ENCODE data around the gene POLD3. TPM values are rescaled to one million over a fixed set of nuclear protein-coding genes. Genes with fewer than 3 reads are reported as not detected.

The POLD3 gene
- total and polyA plus RNA-seq, 10 of the 15 experiments (the other 5 are each of a cell fraction or from before 2014, with no cell fraction given) = 23.8 to 63.7 (median 38.7) TPM

DNA sequence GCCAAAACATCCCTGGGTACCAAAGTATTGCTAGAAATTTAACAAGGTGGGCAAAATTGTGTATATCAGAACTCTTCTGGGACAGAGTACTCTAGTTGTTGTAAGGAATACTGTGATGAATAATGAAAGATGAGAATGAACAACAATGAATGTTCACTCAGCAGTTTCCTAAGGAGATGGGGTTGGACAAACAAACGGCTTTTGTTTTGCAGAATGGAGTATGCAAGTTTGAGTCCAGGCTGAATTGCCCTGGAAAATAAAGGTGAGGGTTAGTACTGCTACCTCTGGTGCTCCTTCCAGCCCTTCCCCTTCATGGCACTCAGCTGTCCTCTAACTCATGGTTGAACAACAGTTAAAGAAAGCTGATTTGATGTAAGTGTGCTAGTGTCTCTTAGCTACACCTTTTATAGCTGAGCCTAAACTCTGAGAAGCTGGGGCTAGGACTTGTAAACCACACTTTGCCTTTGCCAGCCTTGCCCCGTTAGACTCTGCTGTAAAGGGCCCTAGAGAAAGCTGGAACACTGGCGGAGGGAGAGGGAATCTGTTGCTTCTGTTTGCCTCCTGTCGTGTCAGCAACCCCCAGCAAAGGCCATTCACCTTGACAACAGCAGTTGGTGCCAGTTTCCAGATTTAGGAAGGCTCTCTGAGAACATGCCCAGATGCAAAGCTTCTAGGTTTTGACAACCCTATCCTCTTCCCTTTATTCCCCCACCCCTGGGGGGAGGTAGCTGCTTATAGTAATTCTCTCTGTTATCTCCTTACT, 41.2 kb upstream of the POLD3 start:
- Histone ChIP-seq H2AFZ (ENCODE audit: control insufficient read depth, low read depth, low read length) (no peak overlapping the region), H3K9ac (ENCODE audit: control insufficient read depth, insufficient read depth, low read length) (no peak overlapping the region), H4K20me1 (ENCODE audit: control insufficient read depth, insufficient read depth) (no peaks in the 10 kb centered on the region), H3K4me2 (ENCODE audit: control insufficient read depth, insufficient read depth) (no peak overlapping the region), H3K36me3 (ENCODE audit: control insufficient read depth in 2 of 2, insufficient read depth in 2 of 2, low read length in 1 of 2) (no peaks in the 10 kb centered on the region), H3K4me3 (no peak overlapping the region), H3K4me1 (ENCODE audit: control insufficient read depth, insufficient read depth, low read length) (no peaks in the 10 kb centered on the region), H3K9me3 (replicated peaks; ENCODE audit: control insufficient read depth, insufficient read depth, low read length) (no peaks in the 10 kb centered on the region), H3K27me3 (replicated peaks in 1 of 2; ENCODE audit: control insufficient read depth in 2 of 2, insufficient read depth in 2 of 2, low read length in 1 of 2) (no peaks in the 10 kb centered on the region), H3K79me2 (ENCODE audit: control insufficient read depth, insufficient read depth, low read length) (no peaks in the 10 kb centered on the region), H3K27ac (ENCODE audit: control insufficient read depth, insufficient read depth) (no peak overlapping the region)
- RAD21 ChIA-PET (ENCODE audit: unreplicated experiment) = no interaction called here
- TF ChIP-seq HDAC2 (IDR thresholded peaks at IDR 0.05) (no peak), NFXL1 (IDR thresholded peaks at IDR 0.05; ENCODE audit: borderline replicate concordance) (no peak), MYC (IDR thresholded peaks at IDR 0.05; ENCODE audit: insufficient read depth, insufficient read length, insufficient replicate concordance, low read length, severe bottlenecking) (no peak), SREBF2 (IDR thresholded peaks at IDR 0.05; ENCODE audit: low read length) (no peak), SMAD5 (IDR thresholded peaks at IDR 0.05; ENCODE audit: low read depth) (no peak), RAD21 (IDR thresholded peaks at IDR 0.05; ENCODE audit: insufficient read depth, low read depth, low read length) (no peak), SUPT20H (IDR thresholded peaks at IDR 0.05; ENCODE audit: borderline replicate concordance, control insufficient read depth, low read depth, low read length) (no peak)
- TF ChIP-seq, protein P1, sequence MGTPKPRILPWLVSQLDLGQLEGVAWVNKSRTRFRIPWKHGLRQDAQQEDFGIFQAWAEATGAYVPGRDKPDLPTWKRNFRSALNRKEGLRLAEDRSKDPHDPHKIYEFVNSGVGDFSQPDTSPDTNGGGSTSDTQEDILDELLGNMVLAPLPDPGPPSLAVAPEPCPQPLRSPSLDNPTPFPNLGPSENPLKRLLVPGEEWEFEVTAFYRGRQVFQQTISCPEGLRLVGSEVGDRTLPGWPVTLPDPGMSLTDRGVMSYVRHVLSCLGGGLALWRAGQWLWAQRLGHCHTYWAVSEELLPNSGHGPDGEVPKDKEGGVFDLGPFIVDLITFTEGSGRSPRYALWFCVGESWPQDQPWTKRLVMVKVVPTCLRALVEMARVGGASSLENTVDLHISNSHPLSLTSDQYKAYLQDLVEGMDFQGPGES (IDR thresholded peaks at IDR 0.05) = no peak
- TF ChIP-seq, protein P2, sequence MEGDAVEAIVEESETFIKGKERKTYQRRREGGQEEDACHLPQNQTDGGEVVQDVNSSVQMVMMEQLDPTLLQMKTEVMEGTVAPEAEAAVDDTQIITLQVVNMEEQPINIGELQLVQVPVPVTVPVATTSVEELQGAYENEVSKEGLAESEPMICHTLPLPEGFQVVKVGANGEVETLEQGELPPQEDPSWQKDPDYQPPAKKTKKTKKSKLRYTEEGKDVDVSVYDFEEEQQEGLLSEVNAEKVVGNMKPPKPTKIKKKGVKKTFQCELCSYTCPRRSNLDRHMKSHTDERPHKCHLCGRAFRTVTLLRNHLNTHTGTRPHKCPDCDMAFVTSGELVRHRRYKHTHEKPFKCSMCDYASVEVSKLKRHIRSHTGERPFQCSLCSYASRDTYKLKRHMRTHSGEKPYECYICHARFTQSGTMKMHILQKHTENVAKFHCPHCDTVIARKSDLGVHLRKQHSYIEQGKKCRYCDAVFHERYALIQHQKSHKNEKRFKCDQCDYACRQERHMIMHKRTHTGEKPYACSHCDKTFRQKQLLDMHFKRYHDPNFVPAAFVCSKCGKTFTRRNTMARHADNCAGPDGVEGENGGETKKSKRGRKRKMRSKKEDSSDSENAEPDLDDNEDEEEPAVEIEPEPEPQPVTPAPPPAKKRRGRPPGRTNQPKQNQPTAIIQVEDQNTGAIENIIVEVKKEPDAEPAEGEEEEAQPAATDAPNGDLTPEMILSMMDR (IDR thresholded peaks at IDR 0.05 in 2 of 3, conservative IDR thresholded peaks at IDR 0.05 in 1 of 3; ENCODE audit: control insufficient read depth in 2 of 3, extremely low read depth in 1 of 3, insufficient read depth in 1 of 3, low read depth in 3 of 3, low read length in 3 of 3) = no peak
- TF ChIP-seq, protein P3, sequence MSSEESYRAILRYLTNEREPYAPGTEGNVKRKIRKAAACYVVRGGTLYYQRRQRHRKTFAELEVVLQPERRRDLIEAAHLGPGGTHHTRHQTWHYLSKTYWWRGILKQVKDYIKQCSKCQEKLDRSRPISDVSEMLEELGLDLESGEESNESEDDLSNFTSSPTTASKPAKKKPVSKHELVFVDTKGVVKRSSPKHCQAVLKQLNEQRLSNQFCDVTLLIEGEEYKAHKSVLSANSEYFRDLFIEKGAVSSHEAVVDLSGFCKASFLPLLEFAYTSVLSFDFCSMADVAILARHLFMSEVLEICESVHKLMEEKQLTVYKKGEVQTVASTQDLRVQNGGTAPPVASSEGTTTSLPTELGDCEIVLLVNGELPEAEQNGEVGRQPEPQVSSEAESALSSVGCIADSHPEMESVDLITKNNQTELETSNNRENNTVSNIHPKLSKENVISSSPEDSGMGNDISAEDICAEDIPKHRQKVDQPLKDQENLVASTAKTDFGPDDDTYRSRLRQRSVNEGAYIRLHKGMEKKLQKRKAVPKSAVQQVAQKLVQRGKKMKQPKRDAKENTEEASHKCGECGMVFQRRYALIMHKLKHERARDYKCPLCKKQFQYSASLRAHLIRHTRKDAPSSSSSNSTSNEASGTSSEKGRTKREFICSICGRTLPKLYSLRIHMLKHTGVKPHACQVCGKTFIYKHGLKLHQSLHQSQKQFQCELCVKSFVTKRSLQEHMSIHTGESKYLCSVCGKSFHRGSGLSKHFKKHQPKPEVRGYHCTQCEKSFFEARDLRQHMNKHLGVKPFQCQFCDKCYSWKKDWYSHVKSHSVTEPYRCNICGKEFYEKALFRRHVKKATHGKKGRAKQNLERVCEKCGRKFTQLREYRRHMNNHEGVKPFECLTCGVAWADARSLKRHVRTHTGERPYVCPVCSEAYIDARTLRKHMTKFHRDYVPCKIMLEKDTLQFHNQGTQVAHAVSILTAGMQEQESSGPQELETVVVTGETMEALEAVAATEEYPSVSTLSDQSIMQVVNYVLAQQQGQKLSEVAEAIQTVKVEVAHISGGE (CRISPR knock-in tag; IDR thresholded peaks at IDR 0.05) = no peak
- TF ChIP-seq, protein P4, sequence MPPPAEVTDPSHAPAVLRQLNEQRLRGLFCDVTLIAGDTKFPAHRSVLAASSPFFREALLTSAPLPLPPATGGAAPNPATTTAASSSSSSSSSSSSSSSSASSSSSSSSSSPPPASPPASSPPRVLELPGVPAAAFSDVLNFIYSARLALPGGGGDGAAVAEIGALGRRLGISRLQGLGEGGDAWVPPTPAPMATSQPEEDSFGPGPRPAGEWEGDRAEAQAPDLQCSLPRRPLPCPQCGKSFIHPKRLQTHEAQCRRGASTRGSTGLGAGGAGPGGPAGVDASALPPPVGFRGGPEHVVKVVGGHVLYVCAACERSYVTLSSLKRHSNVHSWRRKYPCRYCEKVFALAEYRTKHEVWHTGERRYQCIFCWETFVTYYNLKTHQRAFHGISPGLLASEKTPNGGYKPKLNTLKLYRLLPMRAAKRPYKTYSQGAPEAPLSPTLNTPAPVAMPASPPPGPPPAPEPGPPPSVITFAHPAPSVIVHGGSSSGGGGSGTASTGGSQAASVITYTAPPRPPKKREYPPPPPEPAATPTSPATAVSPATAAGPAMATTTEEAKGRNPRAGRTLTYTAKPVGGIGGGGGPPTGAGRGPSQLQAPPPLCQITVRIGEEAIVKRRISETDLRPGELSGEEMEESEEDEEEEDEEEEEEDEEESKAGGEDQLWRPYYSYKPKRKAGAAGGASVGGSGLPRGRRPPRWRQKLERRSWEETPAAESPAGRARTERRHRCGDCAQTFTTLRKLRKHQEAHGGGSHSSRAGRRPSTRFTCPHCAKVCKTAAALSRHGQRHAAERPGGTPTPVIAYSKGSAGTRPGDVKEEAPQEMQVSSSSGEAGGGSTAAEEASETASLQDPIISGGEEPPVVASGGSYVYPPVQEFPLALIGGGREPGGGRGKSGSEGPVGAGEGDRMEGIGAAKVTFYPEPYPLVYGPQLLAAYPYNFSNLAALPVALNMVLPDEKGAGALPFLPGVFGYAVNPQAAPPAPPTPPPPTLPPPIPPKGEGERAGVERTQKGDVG (CRISPR knock-in tag; IDR thresholded peaks at IDR 0.05) = no peak
- DNase-seq (ENCODE audit: low read depth, low spot score) = no peak
- SMC1A ChIA-PET (ENCODE audit: uncharacterized antibody, unreplicated experiment) = interaction anchor here (1.4 kb wide), 1 partner anchor 15 kb away, joined by 5 read pairs; no protein-coding TSS in a partner anchor
- ATAC-seq = no peak
- POLR2A ChIA-PET = no interaction called here
- CTCF ChIA-PET = interaction anchor here (0.6 to 1.5 kb wide), 3 partner anchors 29 to 1240 kb away, joined by 3 to 4 read pairs (median 4); no protein-coding TSS in a partner anchor
- in situ Hi-C loops (cut with MboI) = no loop called here
- no peak for FAIRE-seq
- 15% methylated on average over 4 of the region's 4 CpGs for WGBS (ENCODE audit: insufficient coverage, insufficient replicate concordance, low lambda C conversion rate, missing lambda C conversion rate)
- intact Hi-C loops (cut with micrococcal nuclease; ENCODE audit: unreplicated experiment) = no loop called here
- no TSS peak for BruUV-seq (replicated peaks)
